PC-9 (cell line): ENCODE measurements around the gene USP21. TPM values are rescaled to one million over a fixed set of nuclear protein-coding genes. Genes with fewer than 3 reads are reported as not detected.

Source experiments
- BruUV-seq: library from RNA; stranded (reverse); fragments of 400-500 nt; replicated peaks from 2 replicates; lab custom pipeline; 2021; lab: Mats Ljungman, UMichigan
- CTCF ChIA-PET: fragments of 300-600 bp; sonication (Branson Sonifier 250); formaldehyde crosslinking; loops from one replicate; lab custom pipeline; 2022; ENCODE audit warnings: antibody characterized with exemption; lab: Charles Lee
- POLR2A ChIA-PET: fragments of 300-600 bp; sonication (Branson Sonifier 250); formaldehyde crosslinking; loops from one replicate; lab custom pipeline; 2022; ENCODE audit warnings: antibody characterized with exemption; ENCODE audit not compliant: unreplicated experiment; lab: Charles Lee
- DNase-seq, 2 experiments: peaks; one replicate each; pipeline versions ENCODE4 v3.0.0 to v3.0.0-alpha.2; 2015 to 2022; ENCODE audit warnings: mixed read lengths in 1 of 2
- H2AFZ ChIP-seq: fragments of 200-600 bp; sonication (generic); 2 replicates; pipeline ENCODE4 v1.8.1; 2017; ENCODE audit warnings: antibody characterized with exemption
- H3F3A ChIP-seq: fragments of 200-600 bp; sonication (generic); 2 replicates; pipeline ENCODE4 v1.8.1; 2017; ENCODE audit warnings: antibody characterized with exemption, mild to moderate bottlenecking, low read depth; ENCODE audit not compliant: insufficient read depth
- H3K27ac ChIP-seq: fragments of 200-600 bp; sonication (generic); 2 replicates; pipeline ENCODE4 v1.6.1; 2016; ENCODE audit warnings: mixed run types
- H3K27me3 ChIP-seq: fragments of 200-600 bp; sonication (generic); 2 replicates; pipeline ENCODE4 v1.6.1; 2016; ENCODE audit warnings: low read depth, mixed run types; ENCODE audit not compliant: insufficient read depth
- H3K36me3 ChIP-seq: fragments of 200-600 bp; sonication (generic); 2 replicates; pipeline ENCODE4 v1.6.1; 2016; ENCODE audit warnings: low read depth, mixed run types
- H3K4me1 ChIP-seq: fragments of 200-600 bp; sonication (generic); replicated peaks from 2 replicates; pipeline ENCODE4 v1.6.1; 2016; ENCODE audit warnings: mixed run types; ENCODE audit not compliant: insufficient read depth
- H3K4me2 ChIP-seq: fragments of 200-600 bp; sonication (generic); 2 replicates; pipeline ENCODE4 v1.6.1; 2017; ENCODE audit warnings: mixed run types
- H3K4me3 ChIP-seq: fragments of 200-600 bp; sonication (generic); 2 replicates; pipeline ENCODE4 v1.6.1; 2016; ENCODE audit warnings: mixed run types
- H3K79me2 ChIP-seq: fragments of 200-600 bp; sonication (generic); 2 replicates; pipeline ENCODE4 v1.6.1; 2017; ENCODE audit warnings: low read depth, mixed run types
- H3K9me2 ChIP-seq: fragments of 200-600 bp; sonication (generic); 2 replicates; pipeline ENCODE4 v1.8.1; 2017; ENCODE audit warnings: mild to moderate bottlenecking; ENCODE audit not compliant: insufficient read depth
- H3K9me3 ChIP-seq: fragments of 200-600 bp; sonication (generic); 2 replicates; pipeline ENCODE4 v1.8.1; 2016; ENCODE audit warnings: low read depth; ENCODE audit not compliant: insufficient read depth
- H4K20me1 ChIP-seq: fragments of 200-600 bp; sonication (generic); 2 replicates; pipeline ENCODE4 v1.8.1; 2017; ENCODE audit not compliant: insufficient read depth
- EZH2 ChIP-seq: fragments of 200-600 bp; sonication (generic); IDR thresholded peaks from 2 replicates; pipeline ENCODE4 v1.8.0; 2017; ENCODE audit warnings: antibody characterized with exemption, low read depth
- intact Hi-C: fragments of 100-400 bp; cut with micrococcal nuclease; formaldehyde crosslinking; loops from one replicate; pipeline ENCODE4 v1.10.0; 2022; ENCODE audit not compliant: unreplicated experiment
- total RNA-seq: library from RNA; stranded (reverse); gene quantifications from 2 replicates; pipeline ENCODE4 v1.2.3, GENCODE V29; 2021
- TF ChIP-seq, protein P1 (sequence below): fragments of 200-600 bp; sonication (generic); conservative IDR thresholded peaks from 2 replicates; pipeline ENCODE4 v1.6.1; 2017; ENCODE audit warnings: mixed run types, antibody characterized with exemption, mild to moderate bottlenecking, moderate library complexity

USP21 gene
- total RNA-seq, 1 experiment from 2014 or later = 34.8 TPM

DNA sequence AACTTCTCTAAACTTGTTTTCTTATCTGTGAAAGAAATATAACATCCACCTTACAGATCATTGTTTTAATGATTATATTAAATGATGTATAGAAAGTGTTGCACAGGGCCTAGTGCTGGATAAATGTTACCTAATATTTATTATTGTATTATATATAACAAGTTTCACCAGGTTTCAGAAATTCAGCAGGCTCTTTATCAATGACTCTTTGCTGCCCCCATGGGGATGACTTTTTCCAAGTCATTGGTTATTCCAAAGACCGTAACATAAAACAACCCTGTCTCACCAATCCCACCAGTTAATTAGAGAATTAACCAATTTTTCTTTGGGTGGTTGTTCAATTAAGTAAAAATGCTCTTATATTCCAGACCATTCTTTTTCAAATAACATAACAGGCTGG lies 19.5 kb upstream of the USP21 start:
- peaks cover 3% of the 10 kb centered on the region; the same call in 1 of the 2 replicates for H4K20me1 ChIP-seq
- H3K4me2 ChIP-seq = no peak overlapping the region
- DNase-seq = peak in 1 of 2 experiments; percentile 37
- H3K79me2 ChIP-seq = peaks cover 17% of the 10 kb centered on the region
- no peak overlapping the region for H3K4me3 ChIP-seq
- ChIA-PET POLR2A (no interaction called here), CTCF (interaction anchor here (0.7 kb wide), 1 partner anchor 86 kb away, joined by 4 read pairs; no protein-coding TSS in a partner anchor)
- H2AFZ ChIP-seq = no peak overlapping the region
- intact Hi-C loops = loop anchor here (2.0 to 10.0 kb wide), 3 partner anchors 145 to 459 kb away; no protein-coding TSS in a partner anchor
- H3F3A ChIP-seq = peaks cover 33% of the 10 kb centered on the region
- no peaks in the 10 kb centered on the region for H3K9me3 ChIP-seq
- no peak for TF ChIP-seq EZH2
- TF ChIP-seq, protein P1, sequence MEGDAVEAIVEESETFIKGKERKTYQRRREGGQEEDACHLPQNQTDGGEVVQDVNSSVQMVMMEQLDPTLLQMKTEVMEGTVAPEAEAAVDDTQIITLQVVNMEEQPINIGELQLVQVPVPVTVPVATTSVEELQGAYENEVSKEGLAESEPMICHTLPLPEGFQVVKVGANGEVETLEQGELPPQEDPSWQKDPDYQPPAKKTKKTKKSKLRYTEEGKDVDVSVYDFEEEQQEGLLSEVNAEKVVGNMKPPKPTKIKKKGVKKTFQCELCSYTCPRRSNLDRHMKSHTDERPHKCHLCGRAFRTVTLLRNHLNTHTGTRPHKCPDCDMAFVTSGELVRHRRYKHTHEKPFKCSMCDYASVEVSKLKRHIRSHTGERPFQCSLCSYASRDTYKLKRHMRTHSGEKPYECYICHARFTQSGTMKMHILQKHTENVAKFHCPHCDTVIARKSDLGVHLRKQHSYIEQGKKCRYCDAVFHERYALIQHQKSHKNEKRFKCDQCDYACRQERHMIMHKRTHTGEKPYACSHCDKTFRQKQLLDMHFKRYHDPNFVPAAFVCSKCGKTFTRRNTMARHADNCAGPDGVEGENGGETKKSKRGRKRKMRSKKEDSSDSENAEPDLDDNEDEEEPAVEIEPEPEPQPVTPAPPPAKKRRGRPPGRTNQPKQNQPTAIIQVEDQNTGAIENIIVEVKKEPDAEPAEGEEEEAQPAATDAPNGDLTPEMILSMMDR = peak; percentile 80
- no TSS peak for BruUV-seq
- no peaks in the 10 kb centered on the region for H3K27me3 ChIP-seq
- peaks cover 16% of the 10 kb centered on the region for H3K4me1 ChIP-seq
- no peaks in the 10 kb centered on the region for H3K9me2 ChIP-seq
- H3K36me3 ChIP-seq = no peaks in the 10 kb centered on the region
- no peak overlapping the region for H3K27ac ChIP-seq

DNA sequence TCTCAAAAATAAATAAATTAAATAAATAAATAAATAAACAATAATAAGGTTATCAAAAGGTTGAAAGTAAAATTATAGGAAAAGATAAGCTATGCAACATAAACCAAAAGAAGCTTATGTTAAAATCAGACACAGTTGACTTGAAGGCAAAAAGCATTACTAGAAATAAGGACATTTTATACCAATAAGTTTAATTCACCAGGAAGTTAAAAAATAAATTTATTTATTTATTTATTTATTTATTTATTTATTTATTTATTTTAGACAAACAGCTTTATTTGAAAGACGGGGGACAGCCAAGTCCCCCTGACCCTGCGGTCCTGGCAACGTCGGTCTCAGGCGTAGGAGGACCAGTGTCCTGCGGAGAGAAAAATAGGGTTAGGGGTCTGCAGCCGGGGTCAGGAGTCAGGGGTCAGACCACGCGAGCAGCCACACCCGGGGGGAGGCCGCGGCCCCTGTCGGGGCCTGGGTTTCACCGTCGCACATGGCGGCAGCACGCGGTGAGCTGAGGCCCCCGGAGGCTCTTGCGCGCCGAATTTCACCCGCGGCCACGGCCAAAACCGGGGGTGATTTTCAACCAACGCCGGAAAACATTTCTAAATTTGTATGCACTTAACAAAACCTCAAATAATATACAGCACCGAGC lies 18.4 kb upstream of the USP21 start:
- H3F3A ChIP-seq = peaks cover 31% of the 10 kb centered on the region
- H3K9me2 ChIP-seq = no peaks in the 10 kb centered on the region
- no peak overlapping the region for H2AFZ ChIP-seq
- TF ChIP-seq, protein P1 = no peak
- TF ChIP-seq EZH2 = no peak
- no peaks in the 10 kb centered on the region for H3K36me3 ChIP-seq
- CTCF ChIA-PET = interaction anchor here (0.7 kb wide), 1 partner anchor 453 kb away, joined by 3 read pairs; no protein-coding TSS in a partner anchor
- H3K79me2 ChIP-seq = peaks cover 6% of the 10 kb centered on the region
- peaks cover 3% of the 10 kb centered on the region; the same call in 1 of the 2 replicates for H4K20me1 ChIP-seq
- intact Hi-C loops = no loop called here
- H3K4me1 ChIP-seq = peaks cover 10% of the 10 kb centered on the region
- no peaks in the 10 kb centered on the region for H3K27me3 ChIP-seq
- DNase-seq = no peak
- no peak overlapping the region for H3K27ac ChIP-seq
- no peak overlapping the region for H3K4me3 ChIP-seq
- POLR2A ChIA-PET = interaction anchor here (0.6 kb wide), 1 partner anchor 95 kb away, joined by 4 read pairs; no protein-coding TSS in a partner anchor
- H3K9me3 ChIP-seq = no peaks in the 10 kb centered on the region
- BruUV-seq = no TSS peak
- no peak overlapping the region for H3K4me2 ChIP-seq

DNA sequence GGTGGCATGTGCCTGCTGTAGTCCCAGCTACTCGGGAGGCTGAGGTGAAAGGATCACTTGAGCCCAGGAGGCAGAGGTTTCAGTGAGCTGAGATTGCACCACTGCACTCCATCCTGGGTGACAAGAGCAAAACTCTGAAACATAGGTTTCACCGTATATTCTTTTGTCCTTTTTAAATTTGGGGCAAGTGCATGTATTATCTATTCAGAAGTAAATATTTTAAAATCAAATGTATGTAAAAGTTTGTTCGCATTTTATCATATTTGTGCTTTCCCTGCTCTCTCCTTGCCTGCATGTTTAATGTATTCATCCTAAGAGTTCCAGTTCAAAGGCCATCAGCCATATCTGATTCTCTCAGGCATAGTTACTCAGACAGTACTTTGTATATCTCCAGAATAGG lies 13.5 kb upstream of the USP21 start:
- Histone ChIP-seq H3K9me2 (no peaks in the 10 kb centered on the region), H3K27me3 (no peaks in the 10 kb centered on the region), H3K4me2 (no peak overlapping the region), H3K27ac (no peak overlapping the region), H4K20me1 (no peaks in the 10 kb centered on the region), H3K9me3 (no peaks in the 10 kb centered on the region), H3K36me3 (no peaks in the 10 kb centered on the region), H3K4me3 (no peak overlapping the region), H2AFZ (no peak overlapping the region), H3F3A (peaks cover 16% of the 10 kb centered on the region; the same call in 1 of the 2 replicates), H3K79me2 (no peaks in the 10 kb centered on the region), H3K4me1 (no peaks in the 10 kb centered on the region)
- POLR2A ChIA-PET = no interaction called here
- intact Hi-C loops = no loop called here
- BruUV-seq = no TSS peak
- DNase-seq = no peak
- no peak for TF ChIP-seq EZH2
- TF ChIP-seq, protein P1 = no peak
- CTCF ChIA-PET = no interaction called here
